ENCODE results near the gene CRYBA2.
A peak's percentile ranks its signal among the peaks of the same experiment; 100 is the strongest.

CRYBA2 gene

GRCh38 chr2:219017201-219017931 lies 24.1 kb upstream of the CRYBA2 start:
- no peak overlapping the region for H3K4me3 Mint-ChIP-seq
- no peak overlapping the region for H3K27ac Mint-ChIP-seq
- TF ChIP-seq CTCF (IDR thresholded peaks at IDR 0.05; ENCODE audit: unreplicated experiment in 3 of 3), result no peak
- no peaks in the 10 kb centered on the region for H3K4me1 Mint-ChIP-seq
- H3K9me3 Mint-ChIP-seq, result no peaks in the 10 kb centered on the region
- H3K36me3 Mint-ChIP-seq (ENCODE audit: low read depth), result no peaks in the 10 kb centered on the region
- peaks cover 65% of the 10 kb centered on the region for H3K27me3 Mint-ChIP-seq (ENCODE audit: low read depth)

- Mint-ChIP-seq H3K27ac (no peak overlapping the region), H3K9me3 (no peaks in the 10 kb centered on the region), H3K4me3 (no peak overlapping the region), H3K4me1 (no peaks in the 10 kb centered on the region), H3K27me3 (ENCODE audit: low read depth) (peaks cover 70% of the 10 kb centered on the region), H3K36me3 (ENCODE audit: low read depth) (no peaks in the 10 kb centered on the region)
- no peak for TF ChIP-seq CTCF (IDR thresholded peaks at IDR 0.05; ENCODE audit: unreplicated experiment in 3 of 3)
These were observed 23.5 kb upstream of the CRYBA2 start for GRCh38 chr2:219016721-219017120.

- H3K4me1 Mint-ChIP-seq, result no peaks in the 10 kb centered on the region
- no peaks in the 10 kb centered on the region for H3K36me3 Mint-ChIP-seq (ENCODE audit: low read depth)
- no peaks in the 10 kb centered on the region for H3K9me3 Mint-ChIP-seq
- peaks cover 94% of the 10 kb centered on the region for H3K27me3 Mint-ChIP-seq (ENCODE audit: low read depth)
- no peak overlapping the region for H3K4me3 Mint-ChIP-seq
- TF ChIP-seq CTCF (IDR thresholded peaks at IDR 0.05; ENCODE audit: unreplicated experiment in 3 of 3), result no peak
- no peak overlapping the region for H3K27ac Mint-ChIP-seq
These were observed 17.7 kb upstream of the CRYBA2 start for GRCh38 chr2:219010873-219011272.

GRCh38 chr2:219010162-219010756 lies 17.0 kb upstream of the CRYBA2 start:
- H3K36me3 Mint-ChIP-seq (ENCODE audit: low read depth), result no peaks in the 10 kb centered on the region
- no peaks in the 10 kb centered on the region for H3K4me1 Mint-ChIP-seq
- TF ChIP-seq CTCF (IDR thresholded peaks at IDR 0.05; ENCODE audit: unreplicated experiment in 3 of 3), result peak in 2 of 3 experiments; percentile 27 to 34
- H3K27ac Mint-ChIP-seq, result no peak overlapping the region
- H3K27me3 Mint-ChIP-seq (ENCODE audit: low read depth), result peaks cover 94% of the 10 kb centered on the region
- H3K4me3 Mint-ChIP-seq, result no peak overlapping the region
- no peaks in the 10 kb centered on the region for H3K9me3 Mint-ChIP-seq

- no peaks in the 10 kb centered on the region for H3K36me3 Mint-ChIP-seq (ENCODE audit: low read depth)
- no peak for TF ChIP-seq CTCF (IDR thresholded peaks at IDR 0.05; ENCODE audit: unreplicated experiment in 3 of 3)
- no peak overlapping the region for H3K4me3 Mint-ChIP-seq
- H3K4me1 Mint-ChIP-seq, result no peaks in the 10 kb centered on the region
- H3K27ac Mint-ChIP-seq, result no peak overlapping the region
- peaks cover 94% of the 10 kb centered on the region for H3K27me3 Mint-ChIP-seq (ENCODE audit: low read depth)
- H3K9me3 Mint-ChIP-seq, result no peaks in the 10 kb centered on the region
These were observed 16.1 kb upstream of the CRYBA2 start for GRCh38 chr2:219009294-219009693.

- no peak overlapping the region for H3K27ac Mint-ChIP-seq
- peak overlapping the region in 1 of 3 experiments; percentile 13 for H3K4me3 Mint-ChIP-seq
- peaks cover 95% of the 10 kb centered on the region for H3K27me3 Mint-ChIP-seq (ENCODE audit: low read depth)
- TF ChIP-seq CTCF (IDR thresholded peaks at IDR 0.05; ENCODE audit: unreplicated experiment in 3 of 3), result no peak
- no peaks in the 10 kb centered on the region for H3K9me3 Mint-ChIP-seq
- peaks cover 11% of the 10 kb centered on the region for H3K4me1 Mint-ChIP-seq
- no peaks in the 10 kb centered on the region for H3K36me3 Mint-ChIP-seq (ENCODE audit: low read depth)
These were observed 10.8 kb upstream of the CRYBA2 start for GRCh38 chr2:219003979-219004378.
